Ovary (tissue), 9 donors: Measurements from ENCODE around the gene LRRC70. TPM values are rescaled to one million over a fixed set of nuclear protein-coding genes. Genes with fewer than 3 reads are reported as not detected.

ENCODE experiments used
- DNase-seq, 5 donors: peaks; one replicate each; pipeline ENCODE4 v3.0.0-alpha.2; 2019 to 2020
- H3K27ac ChIP-seq, 2 donors: fragments of 200-600 bp; one replicate each; pipeline versions ENCODE4 v1.5.1 to v1.8.0; 2019 to 2022
- H3K27me3 ChIP-seq: fragments of 200-600 bp; one replicate; pipeline ENCODE4 v1.8.0; 2022
- H3K36me3 ChIP-seq: fragments of 200-600 bp; sonication (generic); one replicate; pipeline ENCODE4 v1.5.1; 2019
- H3K4me1 ChIP-seq: one replicate; pipeline ENCODE4 v1.8.1; 2013; ENCODE audit warnings: mild to moderate bottlenecking, moderate library complexity; ENCODE audit not compliant: insufficient read depth
- H3K4me3 ChIP-seq: fragments of 200-600 bp; sonication (generic); one replicate; pipeline ENCODE4 v1.5.1; 2017
- H3K9me3 ChIP-seq, 2 donors: fragments of 200-600 bp in 1 of 2; sonication (generic) in 1 of 2; one replicate each; pipeline versions ENCODE4 v1.5.1 to v1.8.1; 2013 to 2019; ENCODE audit warnings: mild to moderate bottlenecking in 1 of 2, moderate library complexity in 1 of 2
- EP300 ChIP-seq: sonication (generic); formaldehyde crosslinking; IDR thresholded peaks from one replicate; pipeline ENCODE4 v1.6.1; 2017; ENCODE audit warnings: antibody characterized with exemption
- POLR2A ChIP-seq: fragments of 450-650 bp; IDR thresholded peaks from one replicate; pipeline ENCODE4 v1.6.1; 2017; ENCODE audit warnings: antibody characterized with exemption, mild to moderate bottlenecking, moderate library complexity
- WGBS, 3 donors: extraction: QIAGEN DNeasy Blood & Tissue Kit in 1 of 3; methylation state at CpG; one replicate each; pipeline versions ENCODE4 v1.1.5 to v1.1.7; 2013 to 2017; 5-methylcytosine and 5-hydroxymethylcytosine counted together
- intact Hi-C, 4 donors: fragments of 100-400 bp; cut with DNase I; formaldehyde crosslinking; loops; one replicate each; pipeline versions ENCODE4 v1.11.0 to v1.15.1; 2022 to 2023
- polyA plus RNA-seq, 2 donors: library from polyadenylated mRNA; stranded (reverse); fragments of 200-250 nt in 1 of 2; fragments of 350-450 nt in 1 of 2; fragmentation: Illumina TruSeq in 1 of 2; extraction: RNeasy Lipid Tissue Mini Kit (QIAGEN cat#74804) in 1 of 2; gene quantifications; one replicate each; pipeline ENCODE4 v1.2.3, GENCODE V29; 2013 to 2014
- total RNA-seq, 7 donors: library from RNA; depleted of rRNA in 2 of 7; stranded (reverse); fragments of >200 nt in 2 of 7; fragmentation: NEBNext Ultra II Directional in 3 of 7; extraction: Animal tissue kit (Norgen Biotek cat#: 25700) in 3 of 7; gene quantifications; one replicate each; pipeline versions ENCODE4 v1.1.0 to v1.2.4, GENCODE V29; 2016 to 2023
- TF ChIP-seq, protein P1 (sequence below), 3 donors: fragments of 450-650 bp in 2 of 3; fragments of 200-600 bp in 1 of 3; IDR thresholded peaks; one replicate each; pipeline versions ENCODE4 v1.5.1 to v1.8.0; 2016 to 2022; ENCODE audit warnings: antibody characterized with exemption in 3 of 3, mild to moderate bottlenecking in 1 of 3
- donor health status: DM: no; HTN: no; CAD: no; lungs with moderate emphysema.
- donor health status: DM: no; HTN: no; CAD: no.
- donor health status: Bipolar disorder and iron deficiency.
- donor health status: DM: yes; HTN: yes; CAD: no.
- donor health status: DM: no; HTN: no; CAD: no.
- donor health status: DM: yes; HTN: yes; CAD: no.

Gene LRRC70
- total and polyA plus RNA-seq, 9 donors, result 2.2 to 7.5 (median 3.3) TPM

DNA sequence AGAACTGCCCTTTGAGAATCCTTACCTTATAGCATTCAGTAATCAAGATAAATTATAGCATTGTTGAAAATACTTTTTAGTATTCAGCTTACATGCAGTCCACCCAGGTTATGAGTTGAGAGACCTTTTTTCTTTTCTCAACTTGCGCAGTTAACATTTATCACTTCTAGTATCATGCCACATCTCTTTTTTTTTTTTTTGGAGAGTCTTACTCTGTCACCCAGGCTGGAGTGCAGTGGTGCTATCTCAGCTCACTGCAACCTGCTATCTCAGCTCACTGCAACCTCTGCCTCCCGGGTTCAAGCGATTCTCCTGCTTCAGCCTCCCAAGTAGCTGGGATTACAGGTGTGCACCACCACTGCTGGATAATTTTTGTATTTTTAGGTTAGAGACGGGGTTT lies 29.0 kb downstream of the LRRC70 start:
- Histone ChIP-seq H3K36me3 (no peaks in the 10 kb centered on the region), H3K27me3 (no peaks in the 10 kb centered on the region), H3K27ac (no peak overlapping the region), H3K9me3 (no peaks in the 10 kb centered on the region), H3K4me1 (no peaks in the 10 kb centered on the region), H3K4me3 (no peak overlapping the region)
- TF ChIP-seq, protein P1, sequence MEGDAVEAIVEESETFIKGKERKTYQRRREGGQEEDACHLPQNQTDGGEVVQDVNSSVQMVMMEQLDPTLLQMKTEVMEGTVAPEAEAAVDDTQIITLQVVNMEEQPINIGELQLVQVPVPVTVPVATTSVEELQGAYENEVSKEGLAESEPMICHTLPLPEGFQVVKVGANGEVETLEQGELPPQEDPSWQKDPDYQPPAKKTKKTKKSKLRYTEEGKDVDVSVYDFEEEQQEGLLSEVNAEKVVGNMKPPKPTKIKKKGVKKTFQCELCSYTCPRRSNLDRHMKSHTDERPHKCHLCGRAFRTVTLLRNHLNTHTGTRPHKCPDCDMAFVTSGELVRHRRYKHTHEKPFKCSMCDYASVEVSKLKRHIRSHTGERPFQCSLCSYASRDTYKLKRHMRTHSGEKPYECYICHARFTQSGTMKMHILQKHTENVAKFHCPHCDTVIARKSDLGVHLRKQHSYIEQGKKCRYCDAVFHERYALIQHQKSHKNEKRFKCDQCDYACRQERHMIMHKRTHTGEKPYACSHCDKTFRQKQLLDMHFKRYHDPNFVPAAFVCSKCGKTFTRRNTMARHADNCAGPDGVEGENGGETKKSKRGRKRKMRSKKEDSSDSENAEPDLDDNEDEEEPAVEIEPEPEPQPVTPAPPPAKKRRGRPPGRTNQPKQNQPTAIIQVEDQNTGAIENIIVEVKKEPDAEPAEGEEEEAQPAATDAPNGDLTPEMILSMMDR (IDR thresholded peaks at IDR 0.05), result no peak
- 96 to 97% (median 96%) methylated on average over 4 of the region's 4 CpGs for WGBS, 3 donors
- DNase-seq, result no peak
- intact Hi-C loops, result no loop called here

DNA sequence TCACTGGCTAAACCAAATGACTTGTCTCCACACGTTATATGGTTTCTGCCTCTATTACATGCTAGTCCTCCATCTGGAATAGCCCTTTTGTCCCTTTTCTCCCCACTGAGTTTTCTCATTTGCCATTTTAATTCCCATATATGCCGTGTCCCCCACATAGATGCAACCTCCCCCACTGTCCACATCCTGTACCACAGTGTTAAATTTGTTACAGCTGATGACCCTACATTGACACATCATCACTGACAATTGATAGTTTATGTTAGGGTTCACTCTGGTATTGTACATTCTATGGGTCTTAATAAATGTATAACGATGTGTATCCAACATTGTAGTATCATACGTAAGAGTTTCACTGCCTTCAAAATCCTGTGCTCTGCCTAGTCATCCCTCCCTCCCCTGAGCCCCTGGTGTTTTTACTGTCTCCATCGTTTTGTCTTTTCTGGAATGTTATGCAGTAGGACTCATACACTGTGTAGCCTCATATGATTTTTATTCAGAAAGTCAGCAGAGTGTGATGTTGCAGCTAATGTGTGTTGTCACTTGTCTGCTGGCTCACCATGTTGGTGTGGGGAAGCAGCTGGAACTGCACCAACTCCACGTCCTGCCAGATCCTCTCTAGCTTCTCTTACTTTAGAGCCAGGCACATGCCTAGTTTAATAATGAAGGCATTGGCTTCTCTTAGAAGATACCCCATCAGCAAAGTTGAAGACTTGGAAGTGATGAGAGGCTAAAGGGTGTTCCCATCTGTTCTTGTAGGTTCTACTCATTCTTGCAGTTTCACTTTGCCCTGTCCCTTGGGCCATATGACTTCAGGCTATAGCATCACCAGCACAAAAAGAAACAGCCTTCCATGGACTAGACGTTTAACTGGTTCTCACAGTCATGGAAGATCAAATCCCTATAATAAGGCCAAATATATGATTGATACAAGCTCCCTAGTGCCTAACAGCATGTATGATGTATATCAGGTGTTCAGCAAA lies 30.2 kb downstream of the LRRC70 start:
- WGBS, 3 donors, result 85 to 89% (median 85%) methylated on average over 7 of the region's 7 CpGs
- Histone ChIP-seq H3K4me3 (no peak overlapping the region), H3K36me3 (no peaks in the 10 kb centered on the region), H3K27me3 (no peaks in the 10 kb centered on the region), H3K4me1 (no peaks in the 10 kb centered on the region), H3K27ac (no peak overlapping the region), H3K9me3 (no peaks in the 10 kb centered on the region)
- intact Hi-C loops, result no loop called here
- TF ChIP-seq POLR2A, result no peak
- TF ChIP-seq EP300, result no peak
- TF ChIP-seq, protein P1 (IDR thresholded peaks at IDR 0.05), result no peak
- no peak for DNase-seq

DNA sequence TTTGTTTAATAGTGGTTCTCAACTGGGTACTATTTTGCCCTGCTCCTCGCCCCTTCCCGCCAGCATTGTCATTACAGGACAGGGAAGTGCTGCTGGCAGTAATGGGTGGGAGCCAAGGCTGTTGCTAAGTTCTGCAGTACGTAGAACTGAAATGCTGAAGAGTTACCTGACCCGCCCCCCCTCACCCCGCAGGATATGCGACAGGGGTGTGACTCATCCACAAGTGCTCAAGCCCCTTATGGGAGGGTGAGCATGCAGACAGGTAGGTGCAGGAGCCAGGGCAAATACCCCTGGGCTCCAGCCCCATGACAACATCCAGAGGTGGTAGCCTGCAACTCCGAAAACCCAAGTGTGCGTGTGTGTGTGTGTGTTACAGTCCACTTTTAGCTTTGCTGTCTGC lies 35.7 kb downstream of the LRRC70 start:
- TF ChIP-seq, protein P1 (IDR thresholded peaks at IDR 0.05), result no peak
- no peak for TF ChIP-seq EP300
- no peak for TF ChIP-seq POLR2A
- H3K27ac ChIP-seq, result no peak overlapping the region
- no peak overlapping the region for H3K4me3 ChIP-seq
- 96 to 98% (median 97%) methylated on average over 8 of the region's 8 CpGs for WGBS, 3 donors
- no peaks in the 10 kb centered on the region for H3K36me3 ChIP-seq
- no peak for DNase-seq
- H3K27me3 ChIP-seq, result no peaks in the 10 kb centered on the region
- intact Hi-C loops, result no loop called here
- no peaks in the 10 kb centered on the region for H3K9me3 ChIP-seq
- no peaks in the 10 kb centered on the region for H3K4me1 ChIP-seq

DNA sequence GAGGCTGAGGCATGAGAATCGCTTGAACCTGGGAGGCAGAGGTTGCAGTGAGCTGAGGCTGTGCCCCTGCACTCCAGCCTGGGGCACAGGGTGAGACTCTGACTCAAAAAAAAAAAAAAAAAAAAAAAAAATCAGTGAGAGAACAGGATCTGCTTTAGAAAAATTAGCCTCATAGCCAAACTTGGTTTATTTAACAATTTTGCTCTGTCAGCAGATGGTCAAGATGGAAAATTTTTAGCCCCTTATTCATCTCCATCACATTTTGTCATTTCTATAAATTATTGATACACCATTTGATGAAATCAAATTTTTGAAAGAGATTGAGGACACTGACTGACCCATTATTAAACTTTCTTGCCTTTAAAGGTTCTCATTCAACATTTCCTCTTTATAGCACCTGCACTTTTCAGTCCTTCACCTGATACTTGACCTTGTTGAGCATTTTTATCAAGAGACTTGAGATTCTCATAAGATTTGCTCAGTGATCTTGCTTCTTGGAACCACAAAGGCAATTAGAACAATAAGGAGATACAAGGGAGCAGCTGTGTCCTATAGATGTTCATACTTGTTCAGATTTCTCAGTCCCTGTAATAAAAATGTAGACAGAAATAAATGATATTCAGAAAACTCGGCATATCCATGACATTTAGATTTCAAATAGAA lies 38.1 kb downstream of the LRRC70 start:
- TF ChIP-seq, protein P1 (IDR thresholded peaks at IDR 0.05), result no peak
- TF ChIP-seq EP300 (no peak), POLR2A (no peak)
- H3K9me3 ChIP-seq, result no peaks in the 10 kb centered on the region
- no peaks in the 10 kb centered on the region for H3K4me1 ChIP-seq
- no peaks in the 10 kb centered on the region for H3K36me3 ChIP-seq
- no peaks in the 10 kb centered on the region for H3K27me3 ChIP-seq
- DNase-seq, result no peak
- H3K4me3 ChIP-seq, result no peak overlapping the region
- intact Hi-C loops, result no loop called here
- 95 to 96% (median 96%) methylated on average over 2 of the region's 2 CpGs for whole genome bisulfite sequencing, 3 donors
- H3K27ac ChIP-seq, result no peak overlapping the region
